ENCODE results near the gene HNRNPUL2. TPM values are rescaled to one million over a fixed set of nuclear protein-coding genes. Genes with fewer than 3 reads are reported as not detected.
A peak's percentile ranks its signal among the peaks of the same experiment; 100 is the strongest.

The HNRNPUL2 gene
- total and polyA plus RNA-seq, 2 experiments from 2014 or later: 3.7 to 15.4 TPM

GRCh38 chr11:62707277-62707861, 19.9 kb downstream of the HNRNPUL2 start, which contains the start of the genes BSCL2 and GNG3:
Gene BSCL2, minus strand, starts transcription at chr11:62707424. Its CDS starts 229 bp downstream, at chr11:62707195.
Gene GNG3, plus strand, starts transcription at chr11:62707676. Its CDS starts 620 bp downstream, at chr11:62708296.
- Histone ChIP-seq H3K36me3 (replicated peaks; ENCODE audit: insufficient read depth, low read depth) (no peaks in the 10 kb centered on the region), H4K20me1 (ENCODE audit: insufficient read depth, poor library complexity, severe bottlenecking) (no peaks in the 10 kb centered on the region), H3K4me3 (peak within 1 kb of the TSS; percentile 12), H3K9me3 (ENCODE audit: low read depth) (no peaks in the 10 kb centered on the region), H3K27ac (peak within 1 kb of the TSS; percentile 96), H3K79me2 (peaks cover 25% of the 10 kb centered on the region), H2AFZ (peak within 1 kb of the TSS; percentile 19), H3K4me1 (ENCODE audit: insufficient read depth) (peaks cover 42% of the 10 kb centered on the region), H3K27me3 (no peaks in the 10 kb centered on the region), H3K4me2 (peak within 1 kb of the TSS; percentile 85), H3K9me2 (replicated peaks; ENCODE audit: insufficient read depth) (no peaks in the 10 kb centered on the region)
- 60% methylated on average over 10 of the region's 10 CpGs for WGBS (ENCODE audit: low lambda C conversion rate, missing lambda C conversion rate)
- DNase-seq (ENCODE audit: low spot score): peak; percentile 31
- no peak for TF ChIP-seq EZH2phosphoT487 (IDR thresholded peaks at IDR 0.05; ENCODE audit: low read depth, severe bottlenecking, unreplicated experiment)
- TF ChIP-seq CTCF (IDR thresholded peaks at IDR 0.05; ENCODE audit: poor library complexity): no peak

DNA sequence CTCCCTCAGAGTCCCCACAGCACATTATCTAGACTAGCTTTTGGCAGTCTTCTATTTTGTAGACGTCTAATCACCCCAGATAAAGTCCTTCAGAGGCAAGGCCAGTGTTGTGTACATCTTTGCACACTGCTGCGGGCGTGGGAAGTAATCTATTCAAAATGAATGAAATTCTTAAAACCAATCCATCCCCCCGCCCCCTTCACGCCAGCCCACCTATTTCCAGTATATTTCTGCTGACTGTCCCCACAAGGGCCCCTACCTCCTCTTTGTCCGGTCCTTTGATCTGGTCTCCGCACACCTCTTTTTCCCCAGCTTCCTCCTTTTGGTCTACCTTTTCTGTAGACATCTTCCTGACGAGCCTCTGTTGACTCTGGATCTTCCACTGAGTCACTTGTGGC, 20.4 kb downstream of the HNRNPUL2 start:
- peak overlapping the region; percentile 12 for H3K4me3 ChIP-seq
- no peaks in the 10 kb centered on the region for H3K36me3 ChIP-seq (replicated peaks; ENCODE audit: insufficient read depth, low read depth)
- H3K4me1 ChIP-seq (ENCODE audit: insufficient read depth): peaks cover 37% of the 10 kb centered on the region
- WGBS (ENCODE audit: low lambda C conversion rate, missing lambda C conversion rate): 55% methylated on average over 8 of the region's 8 CpGs
- H3K4me2 ChIP-seq: peak overlapping the region; percentile 85
- peak overlapping the region; percentile 65 for H3K27ac ChIP-seq
- H2AFZ ChIP-seq: no peak overlapping the region
- no peaks in the 10 kb centered on the region for H4K20me1 ChIP-seq (ENCODE audit: insufficient read depth, poor library complexity, severe bottlenecking)
- H3K9me3 ChIP-seq (ENCODE audit: low read depth): no peaks in the 10 kb centered on the region
- DNase-seq (ENCODE audit: low spot score): no peak
- TF ChIP-seq CTCF (IDR thresholded peaks at IDR 0.05; ENCODE audit: poor library complexity) (no peak), EZH2 (IDR thresholded peaks at IDR 0.05; ENCODE audit: borderline replicate concordance) (no peak), EZH2phosphoT487 (IDR thresholded peaks at IDR 0.05; ENCODE audit: low read depth, severe bottlenecking, unreplicated experiment) (no peak)
- peaks cover 25% of the 10 kb centered on the region for H3K79me2 ChIP-seq
- H3K9me2 ChIP-seq (replicated peaks; ENCODE audit: insufficient read depth): no peaks in the 10 kb centered on the region
- no peaks in the 10 kb centered on the region for H3K27me3 ChIP-seq

- no peaks in the 10 kb centered on the region for H3K27me3 ChIP-seq
- no peak for TF ChIP-seq CTCF (IDR thresholded peaks at IDR 0.05; ENCODE audit: poor library complexity)
- TF ChIP-seq EZH2phosphoT487 (IDR thresholded peaks at IDR 0.05; ENCODE audit: low read depth, severe bottlenecking, unreplicated experiment): no peak
- no peak for TF ChIP-seq EZH2 (IDR thresholded peaks at IDR 0.05; ENCODE audit: borderline replicate concordance)
- H3K4me1 ChIP-seq (ENCODE audit: insufficient read depth): peaks cover 37% of the 10 kb centered on the region
- H3K9me2 ChIP-seq (replicated peaks; ENCODE audit: insufficient read depth): no peaks in the 10 kb centered on the region
- no peaks in the 10 kb centered on the region for H3K9me3 ChIP-seq (ENCODE audit: low read depth)
- WGBS (ENCODE audit: low lambda C conversion rate, missing lambda C conversion rate): 4% methylated on average over 64 of the region's 73 CpGs
- DNase-seq (ENCODE audit: low spot score): peak; percentile 99
- peak overlapping the region; percentile 85 for H3K27ac ChIP-seq
- H3K36me3 ChIP-seq (replicated peaks; ENCODE audit: insufficient read depth, low read depth): no peaks in the 10 kb centered on the region
- peak overlapping the region; percentile 35 for H3K4me3 ChIP-seq
- peak overlapping the region; percentile 66 for H2AFZ ChIP-seq
- H4K20me1 ChIP-seq (ENCODE audit: insufficient read depth, poor library complexity, severe bottlenecking): no peaks in the 10 kb centered on the region
- peaks cover 25% of the 10 kb centered on the region for H3K79me2 ChIP-seq
- H3K4me2 ChIP-seq: peak overlapping the region; percentile 85
These were observed 21.1 kb downstream of the HNRNPUL2 start for GRCh38 chr11:62705880-62706849.
